H1 (cell line): ENCODE data around the gene ITIH4. TPM values are rescaled to one million over a fixed set of nuclear protein-coding genes. Genes with fewer than 3 reads are reported as not detected.

ENCODE experiments used
- CTCF ChIA-PET: fragments of 300-600 bp; sonication (Branson Sonifier 250); formaldehyde crosslinking; loops from one replicate; lab custom pipeline; 2021; ENCODE audit not compliant: partially characterized antibody; lab: Charles Lee
- POLR2A ChIA-PET: fragments of 300-600 bp; sonication (Branson Sonifier 250); formaldehyde crosslinking; loops from one replicate; lab custom pipeline; 2021; ENCODE audit warnings: inconsistent platforms; ENCODE audit not compliant: partially characterized antibody; lab: Charles Lee
- DNase-seq, 2 experiments: peaks; one replicate each; pipeline versions ENCODE4 v3.0.0 to v3.0.0-alpha.2; 2010 to 2022; ENCODE audit warnings: low spot score in 2 of 2, low read depth in 1 of 2, mixed read lengths in 1 of 2
- FAIRE-seq: peaks from 2 replicates; lab custom pipeline; 2011; peaks lifted over from hg19 to GRCh38; lab: Jason Lieb, UNC
- H2AFZ ChIP-seq: 2 replicates; pipeline ENCODE4 v1.8.1; 2012; ENCODE audit warnings: low read length, inconsistent platforms
- H2AK5ac ChIP-seq: 2 replicates; pipeline ENCODE4 v1.6.1; 2013; ENCODE audit warnings: low read depth, low read length
- H2BK120ac ChIP-seq: replicated peaks from 2 replicates; pipeline ENCODE3; 2013; ENCODE audit warnings: low read depth, low read length, inconsistent platforms
- H2BK12ac ChIP-seq: 2 replicates; pipeline ENCODE4 v1.6.1; 2013; ENCODE audit warnings: low read depth, low read length
- H2BK15ac ChIP-seq: 2 replicates; pipeline ENCODE4 v1.6.1; 2013; ENCODE audit warnings: low read length
- H2BK20ac ChIP-seq: 2 replicates; pipeline ENCODE4 v1.6.1; 2013; ENCODE audit warnings: low read length
- H2BK5ac ChIP-seq: 2 replicates; pipeline ENCODE4 v1.6.1; 2013; ENCODE audit warnings: low read depth, low read length
- H3K14ac ChIP-seq: 2 replicates; pipeline ENCODE4 v1.6.1; 2013; ENCODE audit warnings: inconsistent platforms; ENCODE audit not compliant: insufficient read length
- H3K18ac ChIP-seq: 2 replicates; pipeline ENCODE4 v1.6.1; 2013; ENCODE audit warnings: low read length; ENCODE audit errors: extremely low read depth
- H3K23ac ChIP-seq: 2 replicates; pipeline ENCODE4 v1.6.1; 2013; ENCODE audit warnings: inconsistent platforms; ENCODE audit not compliant: insufficient read length
- H3K23me2 ChIP-seq: 2 replicates; pipeline ENCODE4 v1.6.1; 2013; ENCODE audit warnings: low read depth, low read length
- H3K27ac ChIP-seq: 2 replicates; pipeline ENCODE4 v1.6.1; 2011; ENCODE audit warnings: low read depth, low read length, inconsistent platforms
- H3K27me3 ChIP-seq, 4 experiments: replicated peaks in 1 of 4; 1 replicate in 1 of 4; 2 replicates in 3 of 4; pipeline versions ENCODE4 v1.6.1 to v1.8.1; 2011 to 2013; ENCODE audit warnings: low read length in 3 of 4, mild to moderate bottlenecking in 3 of 4, inconsistent platforms in 2 of 4, mixed read lengths in 2 of 4, moderate library complexity in 1 of 4; ENCODE audit not compliant: control insufficient read depth in 3 of 4, insufficient read depth in 3 of 4; ENCODE audit errors: extremely low read depth in 1 of 4
- H3K36me3 ChIP-seq, 4 experiments: 2 replicates each; pipeline versions ENCODE4 v1.6.1 to v1.8.1; 2011 to 2013; ENCODE audit warnings: mild to moderate bottlenecking in 4 of 4, low read length in 3 of 4, moderate library complexity in 2 of 4, control low read depth in 1 of 4, inconsistent platforms in 1 of 4; ENCODE audit not compliant: insufficient read depth in 4 of 4, control insufficient read depth in 2 of 4
- H3K4ac ChIP-seq: replicated peaks from 2 replicates; pipeline ENCODE3; 2013; ENCODE audit warnings: low read length, low read depth, mixed read lengths, inconsistent platforms; ENCODE audit not compliant: insufficient read length
- H3K4me1 ChIP-seq, 4 experiments: replicated peaks in 1 of 4; 1 replicate in 1 of 4; 2 replicates in 3 of 4; pipeline versions ENCODE4 v1.6.1 to v1.8.1; 2011 to 2013; ENCODE audit warnings: low read length in 3 of 4, inconsistent platforms in 2 of 4, mixed read lengths in 1 of 4; ENCODE audit not compliant: insufficient read depth in 4 of 4, control insufficient read depth in 3 of 4
- H3K4me2 ChIP-seq, 2 experiments: 2 replicates each; pipeline versions ENCODE4 v1.6.1 to v1.8.1; 2011 to 2013; ENCODE audit warnings: low read depth in 2 of 2, low read length in 2 of 2, control low read depth in 1 of 2, inconsistent platforms in 1 of 2, mild to moderate bottlenecking in 1 of 2; ENCODE audit not compliant: insufficient read depth in 1 of 2
- H3K4me3 ChIP-seq, 4 experiments: fragments of 200-600, 300-600 bp in 1 of 4; sonication (generic), shearing (Covaris generic), sonication (Bioruptor Twin) in 1 of 4; 2 replicates each; pipeline versions ENCODE4 v1.5.1 to v1.8.1; 2011 to 2016; ENCODE audit warnings: low read length in 4 of 4, low read depth in 3 of 4, control low read depth in 2 of 4, inconsistent platforms in 2 of 4, mild to moderate bottlenecking in 2 of 4, mixed read lengths in 1 of 4, moderate library complexity in 1 of 4; ENCODE audit not compliant: insufficient read depth in 2 of 4; ENCODE audit errors: extremely low read depth in 1 of 4
- H3K56ac ChIP-seq: replicated peaks from 2 replicates; pipeline ENCODE3; 2013; ENCODE audit warnings: low read depth, mild to moderate bottlenecking, mixed read lengths, low read length, inconsistent platforms; ENCODE audit not compliant: insufficient read length
- H3K79me1 ChIP-seq: 2 replicates; pipeline ENCODE4 v1.6.1; 2013; ENCODE audit warnings: low read depth, low read length, control low read depth
- H3K79me2 ChIP-seq, 2 experiments: 2 replicates each; pipeline versions ENCODE4 v1.6.1 to v1.8.1; 2012 to 2013; ENCODE audit warnings: low read length in 2 of 2, mild to moderate bottlenecking in 2 of 2, inconsistent platforms in 1 of 2; ENCODE audit not compliant: insufficient read depth in 2 of 2, control insufficient read depth in 1 of 2
- H3K9ac ChIP-seq, 4 experiments: replicated peaks in 1 of 4; 1 replicate in 1 of 4; 2 replicates in 3 of 4; pipeline versions ENCODE4 v1.6.1 to v1.8.1; 2011 to 2013; ENCODE audit warnings: low read depth in 3 of 4, low read length in 3 of 4, control low read depth in 2 of 4, mild to moderate bottlenecking in 2 of 4, moderate library complexity in 2 of 4, inconsistent platforms in 1 of 4; ENCODE audit errors: extremely low read depth in 1 of 4
- H3K9me3 ChIP-seq, 2 experiments: 2 replicates each; pipeline versions ENCODE4 v1.6.1 to v1.8.1; 2012 to 2013; ENCODE audit warnings: mild to moderate bottlenecking in 2 of 2, moderate library complexity in 2 of 2, control low read depth in 1 of 2, inconsistent platforms in 1 of 2, low read depth in 1 of 2, low read length in 1 of 2, mixed read lengths in 1 of 2; ENCODE audit not compliant: insufficient read depth in 2 of 2
- H4K20me1 ChIP-seq, 2 experiments: replicated peaks in 1 of 2; 2 replicates each; pipeline versions ENCODE3 to v1.8.1; 2011 to 2013; ENCODE audit warnings: inconsistent platforms in 2 of 2, low read length in 2 of 2, mild to moderate bottlenecking in 1 of 2; ENCODE audit not compliant: insufficient read depth in 2 of 2, control insufficient read depth in 1 of 2
- H4K5ac ChIP-seq: 2 replicates; pipeline ENCODE4 v1.6.1; 2013; ENCODE audit warnings: low read length, low read depth, mixed read lengths, inconsistent platforms; ENCODE audit not compliant: insufficient read length
- H4K8ac ChIP-seq: 2 replicates; pipeline ENCODE4 v1.8.0; 2013; ENCODE audit warnings: mild to moderate bottlenecking, moderate library complexity, low read length, inconsistent platforms; ENCODE audit not compliant: insufficient read depth; ENCODE audit errors: extremely low read depth
- H4K91ac ChIP-seq: replicated peaks from 2 replicates; pipeline ENCODE3; 2013; ENCODE audit warnings: low read length, mixed read lengths, inconsistent platforms; ENCODE audit not compliant: insufficient read length
- BACH1 ChIP-seq: IDR thresholded peaks from 2 replicates; pipeline ENCODE4 v1.6.1; 2012; ENCODE audit warnings: low read length, improper control_type of control experiment
- BCL11A ChIP-seq, 2 experiments: IDR thresholded peaks; one replicate each; pipeline ENCODE4 v1.6.1; 2011; ENCODE audit warnings: low read depth in 2 of 2, low read length in 2 of 2, mild to moderate bottlenecking in 2 of 2
- CBX5 ChIP-seq: fragments of 300-800, 300-1000 bp; sonication (generic); IDR thresholded peaks from 2 replicates; pipeline ENCODE4 v1.7.1; 2016; ENCODE audit warnings: antibody characterized with exemption, low read length, low read depth
- EP300 ChIP-seq, 2 experiments: IDR thresholded peaks; 1 replicate in 1 of 2; 2 replicates in 1 of 2; pipeline ENCODE4 v1.6.1; 2011 to 2012; ENCODE audit warnings: low read depth in 2 of 2, low read length in 2 of 2, mild to moderate bottlenecking in 2 of 2, borderline replicate concordance in 1 of 2, inconsistent platforms in 1 of 2, moderate library complexity in 1 of 2
- EZH2 ChIP-seq: fragments of 200-600 bp; sonication (generic); IDR thresholded peaks from 2 replicates; pipeline ENCODE4 v1.7.1; 2012; ENCODE audit warnings: low read depth, mild to moderate bottlenecking, moderate library complexity, low read length, inconsistent platforms; ENCODE audit not compliant: severe bottlenecking
- KDM1A ChIP-seq: fragments of 200-600, 300-600 bp; sonication (generic); IDR thresholded peaks from 2 replicates; pipeline ENCODE4 v1.7.1; 2016; ENCODE audit warnings: mild to moderate bottlenecking, low read length, borderline replicate concordance
- MAX ChIP-seq: IDR thresholded peaks from 2 replicates; pipeline ENCODE4 v1.6.1; 2012; ENCODE audit warnings: inconsistent platforms
- NANOG ChIP-seq: IDR thresholded peaks from 2 replicates; pipeline ENCODE4 v1.6.1; 2011; ENCODE audit warnings: low read length, low read depth, mild to moderate bottlenecking, inconsistent platforms; ENCODE audit not compliant: insufficient read depth, poor library complexity, severe bottlenecking
- NRF1 ChIP-seq: IDR thresholded peaks from 2 replicates; pipeline ENCODE4 v1.6.1; 2011; ENCODE audit warnings: mild to moderate bottlenecking, low read depth, low read length, improper control_type of control experiment
- POU5F1 ChIP-seq: IDR thresholded peaks from 2 replicates; pipeline ENCODE4 v1.6.1; 2011; ENCODE audit warnings: low read depth, mild to moderate bottlenecking, low read length, moderate library complexity
- RFX5 ChIP-seq: IDR thresholded peaks from 2 replicates; pipeline ENCODE4 v1.6.1; 2011; ENCODE audit warnings: low read depth, low read length, improper control_type of control experiment, borderline replicate concordance
- RNF2 ChIP-seq: fragments of 200-900, 300-1000 bp; sonication (generic); IDR thresholded peaks from 2 replicates; pipeline ENCODE4 v1.7.1; 2016; ENCODE audit warnings: borderline replicate concordance, low read depth, mild to moderate bottlenecking, antibody characterized with exemption, low read length; ENCODE audit not compliant: poor library complexity, severe bottlenecking; ENCODE audit errors: missing control alignments
- SP2 ChIP-seq: IDR thresholded peaks from 2 replicates; pipeline ENCODE4 v1.6.1; 2012; ENCODE audit warnings: mild to moderate bottlenecking, low read length, inconsistent platforms
- TAF1 ChIP-seq: IDR thresholded peaks from 2 replicates; pipeline ENCODE4 v1.6.1; 2011; ENCODE audit warnings: mild to moderate bottlenecking, low read depth, low read length
- WGBS, 2 experiments: shearing (Covaris generic) in 1 of 2; methylation state at CpG; one replicate each; pipeline versions ENCODE4 v1.1.6 to v1.1.7; 2013 to 2015; ENCODE audit warnings: low lambda C conversion rate in 2 of 2, mixed read lengths in 2 of 2, inconsistent platforms in 1 of 2, low coverage in 1 of 2, missing lambda C conversion rate in 1 of 2; ENCODE audit not compliant: insufficient replicate concordance in 2 of 2, insufficient coverage in 1 of 2, insufficient read length in 1 of 2; ENCODE audit errors: extremely low coverage in 1 of 2, missing lambda C conversion rate in 1 of 2; 5-methylcytosine and 5-hydroxymethylcytosine counted together
- polyA plus RNA-seq, 7 experiments: library from polyadenylated mRNA; depleted of rRNA in 3 of 7; stranded (reverse) in 5 of 7; unstranded in 2 of 7; fragments of >200 nt in 5 of 7; fragments of 200-250 nt in 2 of 7; gene quantifications; 1 replicate in 5 of 7; 2 replicates in 1 of 7; 4 replicates in 1 of 7; pipeline versions ENCODE4 v1.2.1 to v1.2.3, GENCODE V29; 2011 to 2013; ENCODE audit warnings: missing spikeins in 2 of 7, mixed read lengths in 2 of 7
- total RNA-seq: library from RNA; stranded (reverse); fragmentation: NEBNext Ultra II Directional; extraction: Animal tissue kit (Norgen Biotek cat#: 25700); gene quantifications from 2 replicates; pipeline ENCODE4 v1.2.1, GENCODE V29; 2021

ITIH4 gene
- total and polyA plus RNA-seq, 2 of the 8 experiments (the other 6 are each of a cell fraction or from before 2014, with no cell fraction given), result 3.4 to 3.7 TPM

GRCh38 chr3:52817860-52818259 is 12.6 kb downstream of the ITIH4 start:
- Histone ChIP-seq H2AK5ac (no peak overlapping the region), H2BK12ac (no peak overlapping the region), H4K20me1 (no peaks in the 10 kb centered on the region)
- TF ChIP-seq NANOG (no peak), NRF1 (no peak), POU5F1 (no peak), MAX (no peak), BCL11A (IDR thresholded peaks at IDR 0.05; ENCODE audit: low read depth in 2 of 2, low read length in 2 of 2) (no peak), SP2 (no peak), KDM1A (no peak), TAF1 (no peak), EZH2 (no peak), BACH1 (no peak), RNF2 (no peak), EP300 (IDR thresholded peaks at IDR 0.05; ENCODE audit: borderline replicate concordance in 1 of 2, low read depth in 2 of 2, low read length in 2 of 2) (no peak), CBX5 (no peak), RFX5 (no peak)
- TF ChIP-seq, all 59 proteins: peak for 0
- H3K23ac ChIP-seq, result no peak overlapping the region
- ChIA-PET CTCF (interaction anchor here (0.9 to 7.5 kb wide), 9 partner anchors 9 to 35 kb away, joined by 3 to 86 read pairs (median 5); partner anchors contain the start of genes ITIH4 and MUSTN1), POLR2A (interaction anchor here (0.7 kb wide), 1 partner anchor 12 kb away, joined by 3 read pairs; no protein-coding TSS in a partner anchor)
- H2BK120ac ChIP-seq, result no peak overlapping the region
- H3K79me1 ChIP-seq, result no peaks in the 10 kb centered on the region
- H3K23me2 ChIP-seq, result no peaks in the 10 kb centered on the region
- H2BK20ac ChIP-seq, result no peak overlapping the region
- no peak overlapping the region for H3K56ac ChIP-seq
- no peaks in the 10 kb centered on the region for H3K79me2 ChIP-seq
- no peak overlapping the region for H3K4me3 ChIP-seq
- no peak overlapping the region for H3K14ac ChIP-seq
- H4K5ac ChIP-seq, result no peak overlapping the region
- no peak overlapping the region for H3K9ac ChIP-seq
- 89% methylated on average over 4 of the region's 7 CpGs; no CpG with 5 or more reads in 1 of the 2 experiments for WGBS, 2 experiments
- FAIRE-seq (no peak), DNase-seq (no peak)
- H2BK15ac ChIP-seq, result no peak overlapping the region
- no peak overlapping the region for H3K4ac ChIP-seq
- no peak overlapping the region for H3K4me2 ChIP-seq
- no peak overlapping the region for H4K91ac ChIP-seq
- H3K18ac ChIP-seq, result no peak overlapping the region
- no peaks in the 10 kb centered on the region for H3K27me3 ChIP-seq
- peaks cover 0 to 6% (median 3%) of the 10 kb centered on the region in 4 experiments; a peak in 2 of 7 replicates for H3K4me1 ChIP-seq
- no peak overlapping the region for H3K27ac ChIP-seq
- no peak overlapping the region for H2AFZ ChIP-seq
- no peaks in the 10 kb centered on the region for H3K9me3 ChIP-seq
- H3K36me3 ChIP-seq, result no peaks in the 10 kb centered on the region
- H2BK5ac ChIP-seq, result no peak overlapping the region
- no peak overlapping the region for H4K8ac ChIP-seq
